Measurements from ENCODE around the gene REV3L. TPM values are rescaled to one million over a fixed set of nuclear protein-coding genes. Genes with fewer than 3 reads are reported as not detected.

The REV3L gene
- total and polyA plus RNA-seq, 2 of the 13 experiments (the other 11 are each of a cell fraction or from before 2014, with no cell fraction given), result 12.8 to 31.3 TPM

DNA sequence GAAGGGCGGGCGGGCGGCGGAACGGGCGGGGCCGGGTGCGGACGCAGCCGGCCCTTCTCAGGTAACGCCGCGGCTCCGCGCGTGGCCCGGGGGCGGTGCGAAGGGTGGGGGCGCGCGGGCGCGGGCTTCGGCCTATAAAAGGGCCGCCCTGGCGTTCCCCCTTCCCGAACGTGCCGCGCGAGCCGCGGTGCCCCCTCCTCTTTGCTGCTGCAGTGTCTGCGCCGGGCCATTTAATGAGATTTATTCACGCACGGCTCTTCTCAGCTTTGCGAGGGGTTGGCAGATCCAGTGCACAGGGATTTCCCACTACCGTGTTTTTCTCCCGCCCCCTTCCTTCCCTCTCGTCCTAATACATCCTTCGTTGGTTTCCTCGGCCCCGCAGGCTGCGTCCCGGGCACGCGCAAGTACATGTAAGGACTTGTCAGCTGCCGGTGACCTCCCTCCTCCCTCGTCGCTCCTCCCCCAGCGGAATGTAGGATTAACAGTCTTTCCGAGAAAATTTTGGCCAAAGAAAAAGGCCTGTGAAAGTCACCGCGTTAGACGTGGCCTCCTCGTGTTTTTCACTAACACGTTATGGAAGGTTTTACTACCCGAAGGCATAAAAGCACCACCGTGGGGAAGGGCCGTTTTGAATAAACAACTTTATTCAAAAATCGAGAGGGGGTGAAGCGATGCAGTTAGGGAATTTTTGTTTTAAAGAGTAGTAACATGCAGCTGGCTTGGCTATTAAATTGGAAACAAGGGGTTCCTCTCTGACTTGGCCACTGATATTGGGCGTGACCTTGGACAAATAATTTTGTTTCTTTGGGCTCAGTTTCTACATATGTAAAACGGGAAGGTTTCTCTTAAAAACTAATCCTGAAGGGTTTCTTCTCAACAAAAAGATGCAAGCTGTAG is 966 bp upstream of the REV3L start (continued):
- TF ChIP-seq, protein P1, sequence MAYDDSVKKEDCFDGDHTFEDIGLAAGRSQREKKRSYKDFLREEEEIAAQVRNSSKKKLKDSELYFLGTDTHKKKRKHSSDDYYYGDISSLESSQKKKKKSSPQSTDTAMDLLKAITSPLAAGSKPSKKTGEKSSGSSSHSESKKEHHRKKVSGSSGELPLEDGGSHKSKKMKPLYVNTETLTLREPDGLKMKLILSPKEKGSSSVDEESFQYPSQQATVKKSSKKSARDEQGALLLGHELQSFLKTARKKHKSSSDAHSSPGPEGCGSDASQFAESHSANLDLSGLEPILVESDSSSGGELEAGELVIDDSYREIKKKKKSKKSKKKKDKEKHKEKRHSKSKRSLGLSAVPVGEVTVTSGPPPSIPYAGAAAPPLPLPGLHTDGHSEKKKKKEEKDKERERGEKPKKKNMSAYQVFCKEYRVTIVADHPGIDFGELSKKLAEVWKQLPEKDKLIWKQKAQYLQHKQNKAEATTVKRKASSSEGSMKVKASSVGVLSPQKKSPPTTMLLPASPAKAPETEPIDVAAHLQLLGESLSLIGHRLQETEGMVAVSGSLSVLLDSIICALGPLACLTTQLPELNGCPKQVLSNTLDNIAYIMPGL (CRISPR knock-in tag; IDR thresholded peaks at IDR 0.05; ENCODE audit: borderline replicate concordance in 1 of 2, low read depth in 1 of 2), result peak in 1 of 2 experiments; percentile 83
- TF ChIP-seq ZSCAN21 (CRISPR knock-in tag; IDR thresholded peaks at IDR 0.05; ENCODE audit: borderline replicate concordance), result peak; percentile 82
- 0 out of 2 replicates have a peak, but pooled peaks have one; percentile 64 for TF ChIP-seq HNRNPL (IDR thresholded peaks at IDR 0.05; ENCODE audit: low read depth, low read length)
- 0 out of 2 replicates have a peak, but pooled peaks have one; percentile 66 for TF ChIP-seq RELA (CRISPR knock-in tag; IDR thresholded peaks at IDR 0.05)
- TF ChIP-seq HOXA3 (CRISPR knock-in tag; IDR thresholded peaks at IDR 0.05), result peak; percentile 45; the same call in 1 of the 2 replicates
- TF ChIP-seq RCOR2 (CRISPR knock-in tag; IDR thresholded peaks at IDR 0.05), result peak; percentile 42; the same call in 1 of the 2 replicates
- TF ChIP-seq KDM5A (IDR thresholded peaks at IDR 0.05; ENCODE audit: borderline replicate concordance, low read length), result peak; percentile 9; the same call in 1 of the 2 replicates
- 0 out of 2 replicates have a peak, but pooled peaks have one; percentile 9 for TF ChIP-seq TBX3 (IDR thresholded peaks at IDR 0.05; ENCODE audit: borderline replicate concordance)
- TF ChIP-seq, protein P2, sequence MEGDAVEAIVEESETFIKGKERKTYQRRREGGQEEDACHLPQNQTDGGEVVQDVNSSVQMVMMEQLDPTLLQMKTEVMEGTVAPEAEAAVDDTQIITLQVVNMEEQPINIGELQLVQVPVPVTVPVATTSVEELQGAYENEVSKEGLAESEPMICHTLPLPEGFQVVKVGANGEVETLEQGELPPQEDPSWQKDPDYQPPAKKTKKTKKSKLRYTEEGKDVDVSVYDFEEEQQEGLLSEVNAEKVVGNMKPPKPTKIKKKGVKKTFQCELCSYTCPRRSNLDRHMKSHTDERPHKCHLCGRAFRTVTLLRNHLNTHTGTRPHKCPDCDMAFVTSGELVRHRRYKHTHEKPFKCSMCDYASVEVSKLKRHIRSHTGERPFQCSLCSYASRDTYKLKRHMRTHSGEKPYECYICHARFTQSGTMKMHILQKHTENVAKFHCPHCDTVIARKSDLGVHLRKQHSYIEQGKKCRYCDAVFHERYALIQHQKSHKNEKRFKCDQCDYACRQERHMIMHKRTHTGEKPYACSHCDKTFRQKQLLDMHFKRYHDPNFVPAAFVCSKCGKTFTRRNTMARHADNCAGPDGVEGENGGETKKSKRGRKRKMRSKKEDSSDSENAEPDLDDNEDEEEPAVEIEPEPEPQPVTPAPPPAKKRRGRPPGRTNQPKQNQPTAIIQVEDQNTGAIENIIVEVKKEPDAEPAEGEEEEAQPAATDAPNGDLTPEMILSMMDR (CRISPR knock-in tag; IDR thresholded peaks at IDR 0.05), result peak; percentile 27; the same call in 1 of the 2 replicates
- TF ChIP-seq, protein P3, sequence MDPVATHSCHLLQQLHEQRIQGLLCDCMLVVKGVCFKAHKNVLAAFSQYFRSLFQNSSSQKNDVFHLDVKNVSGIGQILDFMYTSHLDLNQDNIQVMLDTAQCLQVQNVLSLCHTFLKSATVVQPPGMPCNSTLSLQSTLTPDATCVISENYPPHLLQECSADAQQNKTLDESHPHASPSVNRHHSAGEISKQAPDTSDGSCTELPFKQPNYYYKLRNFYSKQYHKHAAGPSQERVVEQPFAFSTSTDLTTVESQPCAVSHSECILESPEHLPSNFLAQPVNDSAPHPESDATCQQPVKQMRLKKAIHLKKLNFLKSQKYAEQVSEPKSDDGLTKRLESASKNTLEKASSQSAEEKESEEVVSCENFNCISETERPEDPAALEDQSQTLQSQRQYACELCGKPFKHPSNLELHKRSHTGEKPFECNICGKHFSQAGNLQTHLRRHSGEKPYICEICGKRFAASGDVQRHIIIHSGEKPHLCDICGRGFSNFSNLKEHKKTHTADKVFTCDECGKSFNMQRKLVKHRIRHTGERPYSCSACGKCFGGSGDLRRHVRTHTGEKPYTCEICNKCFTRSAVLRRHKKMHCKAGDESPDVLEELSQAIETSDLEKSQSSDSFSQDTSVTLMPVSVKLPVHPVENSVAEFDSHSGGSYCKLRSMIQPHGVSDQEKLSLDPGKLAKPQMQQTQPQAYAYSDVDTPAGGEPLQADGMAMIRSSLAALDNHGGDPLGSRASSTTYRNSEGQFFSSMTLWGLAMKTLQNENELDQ (CRISPR knock-in tag; IDR thresholded peaks at IDR 0.05; ENCODE audit: borderline replicate concordance), result no peak; the same call in 1 of the 2 replicates
- TF ChIP-seq XRCC5 (optimal IDR thresholded peaks at IDR 0.05; ENCODE audit: low read length), result no peak
- TF ChIP-seq ZC3H4 (CRISPR knock-in tag; IDR thresholded peaks at IDR 0.05; ENCODE audit: borderline replicate concordance), result peak; percentile 96
- TF ChIP-seq ZNF282 (IDR thresholded peaks at IDR 0.05; ENCODE audit: partially characterized antibody), result no peak
- TF ChIP-seq ZSCAN12 (CRISPR knock-in tag; IDR thresholded peaks at IDR 0.05), result no peak; the same call in 1 of the 2 replicates
- no peak; the same call in 1 of the 2 replicates for TF ChIP-seq ZNF737 (CRISPR knock-in tag; IDR thresholded peaks at IDR 0.05; ENCODE audit: borderline replicate concordance)
- TF ChIP-seq, protein P4, sequence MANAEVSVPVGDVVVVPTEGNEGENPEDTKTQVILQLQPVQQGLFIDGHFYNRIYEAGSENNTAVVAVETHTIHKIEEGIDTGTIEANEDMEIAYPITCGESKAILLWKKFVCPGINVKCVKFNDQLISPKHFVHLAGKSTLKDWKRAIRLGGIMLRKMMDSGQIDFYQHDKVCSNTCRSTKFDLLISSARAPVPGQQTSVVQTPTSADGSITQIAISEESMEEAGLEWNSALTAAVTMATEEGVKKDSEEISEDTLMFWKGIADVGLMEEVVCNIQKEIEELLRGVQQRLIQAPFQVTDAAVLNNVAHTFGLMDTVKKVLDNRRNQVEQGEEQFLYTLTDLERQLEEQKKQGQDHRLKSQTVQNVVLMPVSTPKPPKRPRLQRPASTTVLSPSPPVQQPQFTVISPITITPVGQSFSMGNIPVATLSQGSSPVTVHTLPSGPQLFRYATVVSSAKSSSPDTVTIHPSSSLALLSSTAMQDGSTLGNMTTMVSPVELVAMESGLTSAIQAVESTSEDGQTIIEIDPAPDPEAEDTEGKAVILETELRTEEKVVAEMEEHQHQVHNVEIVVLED (CRISPR knock-in tag; IDR thresholded peaks at IDR 0.05; ENCODE audit: borderline replicate concordance), result peak; percentile 72; the same call in 1 of the 2 replicates

Data from HepG2 (cell line).